MCF 10A (cell line): ENCODE results near the gene TMEM80. TPM values are rescaled to one million over a fixed set of nuclear protein-coding genes. Genes with fewer than 3 reads are reported as not detected.

Experiments used
- BruUV-seq: library from RNA; stranded (reverse); fragments of 400-500 nt; replicated peaks from 2 replicates; lab custom pipeline; 2021; lab: Mats Ljungman, UMichigan
- CTCF ChIA-PET: fragments of 300-600 bp; sonication (Branson Sonifier 250); formaldehyde crosslinking; extraction: SDS; loops from one replicate; lab custom pipeline; 2021; ENCODE audit warnings: antibody characterized with exemption, inconsistent platforms; lab: Yijun Ruan, JAX
- POLR2A ChIA-PET: fragments of 300-600, 350-650 bp; sonication (Branson Sonifier 250); formaldehyde crosslinking; extraction: SDS; loops from one replicate; lab custom pipeline; 2020; ENCODE audit warnings: antibody characterized with exemption, inconsistent platforms; lab: Yijun Ruan, JAX
- DNase-seq: peaks from one replicate; pipeline ENCODE4 v3.0.0-alpha.2; 2018; ENCODE audit not compliant: unreplicated experiment
- H3K27ac Mint-ChIP-seq: one replicate; pipeline ENCODE4 v1.8.0; 2022; ENCODE audit warnings: mild to moderate bottlenecking, low read depth, mixed read lengths; ENCODE audit not compliant: unreplicated experiment
- H3K27me3 Mint-ChIP-seq: one replicate; pipeline ENCODE4 v1.8.0; 2022; ENCODE audit warnings: mixed read lengths; ENCODE audit not compliant: insufficient read depth, unreplicated experiment
- H3K36me3 Mint-ChIP-seq: one replicate; pipeline ENCODE4 v1.8.0; 2022; ENCODE audit warnings: mild to moderate bottlenecking, moderate library complexity, mixed read lengths; ENCODE audit not compliant: insufficient read depth, unreplicated experiment
- H3K4me1 Mint-ChIP-seq: one replicate; pipeline ENCODE4 v1.8.0; 2022; ENCODE audit warnings: mixed read lengths; ENCODE audit not compliant: insufficient read depth, unreplicated experiment
- H3K4me3 Mint-ChIP-seq: one replicate; pipeline ENCODE4 v1.8.0; 2022; ENCODE audit warnings: mild to moderate bottlenecking, moderate library complexity, mixed read lengths; ENCODE audit not compliant: unreplicated experiment
- H3K9me3 Mint-ChIP-seq: one replicate; pipeline ENCODE4 v1.8.0; 2022; ENCODE audit warnings: mixed read lengths; ENCODE audit not compliant: unreplicated experiment
- CTCF ChIP-seq: fragments of 200-600 bp; IDR thresholded peaks from one replicate; pipeline ENCODE4 v1.8.0; 2022; ENCODE audit warnings: antibody characterized with exemption, mild to moderate bottlenecking; ENCODE audit not compliant: unreplicated experiment
- intact Hi-C: fragments of 100-400 bp; cut with micrococcal nuclease; formaldehyde crosslinking; loops from 2 replicates; pipeline ENCODE4 v1.14.1; 2022
- total RNA-seq: library from RNA; stranded (reverse); gene quantifications from 2 replicates; pipeline ENCODE4 v1.2.3, GENCODE V29; 2022

The TMEM80 gene
- total RNA-seq, 1 experiment from 2014 or later, result 12.8 TPM

GRCh38 chr11:714436-714835, 18.8 kb downstream of the TMEM80 start:
- POLR2A ChIA-PET, result interaction anchor here (0.6 to 0.9 kb wide), 2 partner anchors 17 to 153 kb away, joined by 3 to 4 read pairs; no protein-coding TSS in a partner anchor
- BruUV-seq, result no TSS peak
- H3K36me3 Mint-ChIP-seq, result peaks cover 72% of the 10 kb centered on the region
- CTCF ChIA-PET, result interaction anchor here (1.3 kb wide), 1 partner anchor 7 kb away, joined by 5 read pairs; no protein-coding TSS in a partner anchor
- H3K9me3 Mint-ChIP-seq, result no peaks in the 10 kb centered on the region
- no peak overlapping the region for H3K27ac Mint-ChIP-seq
- no peaks in the 10 kb centered on the region for H3K27me3 Mint-ChIP-seq
- H3K4me1 Mint-ChIP-seq, result peaks cover 9% of the 10 kb centered on the region
- intact Hi-C loops, result no loop called here
- H3K4me3 Mint-ChIP-seq, result no peak overlapping the region
- no peak for TF ChIP-seq CTCF
- no peak for DNase-seq

GRCh38 chr11:719214-720016, 23.8 kb downstream of the TMEM80 start:
- Mint-ChIP-seq H3K4me1 (no peaks in the 10 kb centered on the region), H3K27me3 (no peaks in the 10 kb centered on the region), H3K36me3 (peaks cover 65% of the 10 kb centered on the region), H3K27ac (no peak overlapping the region), H3K9me3 (no peaks in the 10 kb centered on the region), H3K4me3 (no peak overlapping the region)
- no peak for TF ChIP-seq CTCF
- no TSS peak for BruUV-seq
- ChIA-PET CTCF (interaction anchor here (0.6 to 1.4 kb wide), 2 partner anchors 9 to 65 kb away, joined by 3 read pairs; no protein-coding TSS in a partner anchor), POLR2A (interaction anchor here (1.4 to 1.5 kb wide), 2 partner anchors 13 to 22 kb away, joined by 3 to 6 read pairs; no protein-coding TSS in a partner anchor)
- intact Hi-C loops, result loop anchor here (10.0 kb wide), 1 partner anchor 155 kb away; the partner anchor contains the start of genes LMNTD2 and RASSF7
- DNase-seq, result no peak

- POLR2A ChIA-PET, result interaction anchor here (1.0 to 1.4 kb wide), 2 partner anchors 10 to 23 kb away, joined by 3 read pairs; no protein-coding TSS in a partner anchor
- Mint-ChIP-seq H3K36me3 (peaks cover 65% of the 10 kb centered on the region), H3K4me1 (no peaks in the 10 kb centered on the region), H3K4me3 (no peak overlapping the region), H3K27ac (no peak overlapping the region), H3K27me3 (no peaks in the 10 kb centered on the region), H3K9me3 (no peaks in the 10 kb centered on the region)
- intact Hi-C loops, result loop anchor here (10.0 kb wide), 1 partner anchor 155 kb away; the partner anchor contains the start of genes LMNTD2 and RASSF7
- no peak for DNase-seq
- no TSS peak for BruUV-seq
- CTCF ChIA-PET, result interaction anchor here (0.6 to 1.4 kb wide), 2 partner anchors 10 to 64 kb away, joined by 3 read pairs; no protein-coding TSS in a partner anchor
- no peak for TF ChIP-seq CTCF
Observed at GRCh38 chr11:720017-720641, 24.5 kb downstream of the TMEM80 start.
